GM19099 (cell line): ENCODE data around the gene ADAMTSL1.

Source experiments
- POLR2A ChIP-seq: IDR thresholded peaks from 3 replicates; pipeline ENCODE4 v1.6.1; 2011; ENCODE audit warnings: low read depth; ENCODE audit not compliant: insufficient read length; ENCODE audit errors: extremely low read depth

The ADAMTSL1 gene

DNA sequence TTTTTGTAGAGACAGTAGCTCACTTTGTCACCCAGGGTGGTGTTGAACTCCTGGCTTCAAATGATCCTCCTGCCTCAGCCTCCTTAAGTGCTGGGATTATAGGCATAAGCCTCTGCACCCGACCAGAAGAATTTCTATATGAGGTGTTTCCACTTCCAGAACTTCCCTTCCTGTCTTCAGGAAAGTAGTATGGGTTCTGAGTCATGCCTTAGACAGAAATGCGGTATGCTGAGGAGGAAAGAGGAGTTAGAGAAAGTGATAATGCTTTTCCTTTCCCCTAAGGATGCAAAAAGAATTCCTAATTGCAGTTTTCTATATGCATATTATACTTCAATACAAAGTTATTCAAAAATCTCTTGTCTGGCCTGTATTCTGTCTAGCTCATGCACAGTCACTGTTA lies 16.4 kb upstream of the ADAMTSL1 start:
- no peak for TF ChIP-seq POLR2A

DNA sequence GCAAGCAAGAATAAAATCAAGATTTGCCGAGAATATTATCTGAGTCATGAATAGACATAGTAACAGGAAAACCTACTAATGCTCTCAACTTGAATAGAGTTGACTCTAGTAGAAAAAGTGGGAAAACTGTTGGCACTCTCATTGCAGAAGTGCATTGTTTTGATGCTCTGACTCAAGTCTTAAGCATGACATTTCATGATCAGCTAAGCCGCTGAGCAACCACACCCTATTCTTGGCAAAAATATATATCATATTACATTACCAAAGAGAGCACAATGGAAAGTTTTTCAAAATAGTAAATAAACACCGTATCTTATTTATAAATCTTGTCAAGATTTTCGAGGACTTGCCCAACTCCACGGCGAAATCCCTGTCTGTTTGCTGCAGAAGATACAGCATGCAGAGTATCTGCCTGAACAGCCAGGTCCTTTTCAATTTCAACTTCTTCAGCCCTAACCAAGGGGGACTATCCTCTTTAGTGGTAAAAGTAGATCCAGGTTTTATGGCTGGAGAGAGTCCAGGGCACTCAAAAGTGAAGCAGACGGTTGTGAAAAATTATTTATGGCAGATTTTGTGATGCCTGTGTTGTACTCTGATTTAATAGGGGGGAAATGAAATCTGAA lies 13.9 kb upstream of the ADAMTSL1 start:
- TF ChIP-seq POLR2A, result no peak

DNA sequence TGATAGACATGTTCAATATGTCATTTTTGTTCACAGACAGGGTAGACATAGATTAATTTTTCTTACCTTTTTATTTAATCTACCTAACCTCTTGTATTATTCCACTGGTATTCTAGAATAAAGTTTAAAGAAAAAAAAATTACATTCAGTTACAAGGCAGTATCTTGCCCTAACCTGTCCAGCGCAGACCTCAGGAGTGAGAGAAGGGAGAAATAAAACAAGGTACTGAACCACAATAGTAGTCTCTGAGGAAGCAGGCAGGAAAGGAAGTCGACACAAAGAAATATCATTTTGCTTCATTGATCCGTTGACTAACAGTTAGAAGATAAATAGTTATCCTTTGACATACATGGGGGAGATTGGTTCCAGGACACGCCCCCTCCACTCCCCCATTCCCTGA lies 12.5 kb upstream of the ADAMTSL1 start:
- no peak for TF ChIP-seq POLR2A

DNA sequence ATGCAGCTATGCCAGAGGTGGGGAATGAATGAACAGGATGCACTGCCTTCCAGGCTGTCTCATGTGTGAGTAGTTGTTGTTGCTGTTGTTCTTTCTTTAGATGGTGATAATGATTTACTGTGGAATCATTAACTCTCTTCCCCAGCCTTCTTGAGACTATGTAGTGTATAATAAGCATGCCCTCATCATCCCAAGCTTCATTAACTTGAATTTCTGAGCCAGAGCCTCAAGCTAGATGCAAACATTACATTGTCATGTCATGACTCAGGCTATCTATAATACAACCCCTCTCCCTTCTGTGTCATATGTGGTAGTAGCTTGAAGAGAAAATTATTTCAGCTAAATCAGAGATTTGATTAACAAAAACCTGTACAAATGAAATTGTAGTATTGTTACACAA lies 10.0 kb upstream of the ADAMTSL1 start:
- no peak for TF ChIP-seq POLR2A

DNA sequence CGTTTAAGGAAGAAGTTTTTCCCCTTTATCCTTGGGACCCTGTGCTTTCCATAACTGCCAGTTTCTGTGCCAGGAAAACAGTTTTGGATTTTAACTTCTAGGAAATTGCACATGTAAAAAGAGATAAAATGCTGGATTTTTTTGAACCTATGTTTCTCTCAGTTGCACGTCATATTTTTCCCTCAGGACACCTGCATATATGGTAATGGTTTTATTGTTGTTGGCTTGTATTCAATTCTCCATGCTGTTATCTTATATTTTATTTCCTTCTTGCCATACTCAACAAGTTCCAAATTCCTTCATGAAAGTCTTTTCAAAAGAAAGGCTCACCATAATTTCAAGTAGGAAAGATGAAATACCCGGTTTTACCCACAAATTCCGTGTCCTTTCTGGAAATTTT lies 7.9 kb upstream of the ADAMTSL1 start:
- TF ChIP-seq POLR2A, result no peak

DNA sequence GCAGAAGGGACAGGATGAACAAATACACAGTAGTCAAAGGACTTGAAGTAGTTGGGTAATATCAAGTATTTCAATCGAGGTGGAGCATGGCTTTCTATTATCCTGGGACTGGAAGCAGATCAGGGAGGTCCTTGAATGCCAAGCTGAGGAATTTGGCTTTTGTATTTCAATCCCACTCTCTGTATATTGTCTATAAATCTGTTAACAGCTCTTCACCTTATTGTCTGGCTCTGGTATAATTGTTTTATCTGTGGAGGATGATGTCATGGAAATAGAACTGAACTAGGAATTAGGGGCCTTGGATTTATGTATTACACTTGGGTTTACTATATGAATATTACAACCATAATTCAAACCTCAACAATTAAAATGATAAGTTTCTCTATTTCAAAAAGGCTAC lies 6.3 kb upstream of the ADAMTSL1 start:
- no peak for TF ChIP-seq POLR2A

DNA sequence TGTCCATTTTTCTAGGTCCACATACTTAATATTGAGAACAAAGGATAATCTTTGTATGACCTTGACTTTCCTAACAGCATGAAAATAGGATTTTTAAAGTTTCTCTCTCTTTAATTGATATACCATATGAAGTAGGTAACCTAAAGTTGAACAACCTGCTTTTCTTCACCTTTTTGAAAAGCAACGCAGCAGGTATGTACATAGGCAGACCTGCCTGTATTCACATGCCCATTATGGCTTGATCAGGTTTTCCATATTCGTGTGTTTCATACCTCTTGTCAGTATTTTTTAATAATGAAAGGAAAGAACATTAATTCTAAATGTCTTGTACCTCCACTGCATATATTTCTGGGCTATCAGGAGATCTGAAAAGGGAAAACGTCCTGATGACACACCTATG lies 1.5 kb upstream of the ADAMTSL1 start:
- TF ChIP-seq POLR2A, result no peak

DNA sequence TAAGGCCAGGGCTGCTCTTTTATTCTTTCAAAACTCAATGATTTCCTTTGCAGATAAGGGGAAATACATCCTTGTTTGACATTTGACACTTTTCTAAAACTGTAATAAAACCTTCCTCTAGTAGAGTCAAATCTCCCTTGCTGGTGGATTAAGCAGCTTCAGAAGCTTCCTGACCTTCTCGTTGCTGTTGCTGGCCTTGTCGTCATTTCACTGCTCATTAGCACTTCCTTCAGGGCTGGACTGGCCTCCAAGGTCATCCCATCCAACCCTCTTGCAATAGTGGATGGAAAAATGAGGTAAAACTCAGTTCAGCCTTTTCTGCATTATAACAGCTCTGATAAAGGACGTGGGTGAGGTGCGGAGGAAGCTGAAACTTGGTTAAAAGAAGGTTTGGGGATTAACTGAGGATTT lies 1.1 kb upstream of the ADAMTSL1 start:
- TF ChIP-seq POLR2A, result no peak

DNA sequence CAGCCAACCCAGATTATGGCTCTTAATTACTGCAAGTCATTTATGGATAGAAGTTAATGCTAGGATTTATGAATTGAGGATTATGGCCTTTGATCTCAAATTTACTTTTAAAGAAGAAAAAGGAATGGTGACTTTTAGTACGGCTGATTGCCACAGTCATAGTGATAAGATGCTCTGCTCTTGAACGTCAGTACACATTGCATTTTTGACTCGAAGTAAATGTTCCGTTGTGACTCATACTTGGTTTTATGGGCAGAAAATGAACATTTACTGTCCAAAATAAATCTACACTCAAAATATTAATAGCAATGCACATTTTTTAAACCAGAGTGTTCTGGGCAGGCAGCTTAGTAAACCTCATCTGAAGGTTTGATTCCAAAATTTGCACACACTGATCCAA lies 830 bp downstream of the ADAMTSL1 start:
- TF ChIP-seq POLR2A, result no peak

DNA sequence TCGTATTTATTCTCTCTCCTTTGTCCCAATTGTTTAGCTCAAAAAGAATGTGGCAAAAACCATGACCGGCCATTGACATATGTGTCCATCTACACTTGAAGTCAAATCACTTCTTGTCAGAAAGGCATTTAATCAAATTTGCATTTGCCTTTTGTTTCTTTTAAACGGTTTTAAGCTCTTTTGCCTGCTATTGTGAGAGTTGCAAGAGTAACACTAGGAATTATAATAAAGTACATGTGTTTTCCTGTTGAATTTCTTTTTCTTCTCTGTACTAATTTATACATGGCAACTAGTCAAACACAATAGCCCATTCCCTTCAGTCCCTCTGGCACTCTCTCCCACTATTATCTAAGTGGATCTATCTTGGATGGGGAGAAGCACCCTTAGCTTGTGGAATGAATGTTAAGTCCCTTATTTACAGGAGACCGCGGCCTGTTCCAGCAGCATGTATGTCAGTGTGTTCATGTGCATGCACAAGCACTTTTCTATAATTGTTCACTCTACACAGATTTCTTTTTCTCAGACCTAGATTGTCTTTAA lies 3.2 kb downstream of the ADAMTSL1 start:
- TF ChIP-seq POLR2A, result no peak

DNA sequence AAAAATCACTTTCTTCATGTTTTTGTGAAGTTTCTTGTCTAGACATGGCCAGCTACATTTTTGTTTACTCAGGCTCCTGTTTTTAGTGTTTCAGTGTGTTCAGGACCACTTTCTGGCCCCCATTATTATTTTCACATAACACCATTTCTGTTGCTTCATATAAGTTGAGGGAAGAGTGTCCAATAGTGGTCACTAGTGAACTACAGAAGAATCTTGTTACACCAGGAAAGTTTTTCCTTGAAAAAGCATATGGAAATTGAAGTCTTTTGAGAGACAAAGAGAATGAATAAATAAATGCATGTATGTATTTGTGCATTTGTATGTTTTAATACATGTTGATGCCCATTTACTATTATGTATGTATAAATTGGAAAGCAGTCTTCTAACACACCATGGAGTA lies 3.8 kb downstream of the ADAMTSL1 start:
- TF ChIP-seq POLR2A, result no peak

DNA sequence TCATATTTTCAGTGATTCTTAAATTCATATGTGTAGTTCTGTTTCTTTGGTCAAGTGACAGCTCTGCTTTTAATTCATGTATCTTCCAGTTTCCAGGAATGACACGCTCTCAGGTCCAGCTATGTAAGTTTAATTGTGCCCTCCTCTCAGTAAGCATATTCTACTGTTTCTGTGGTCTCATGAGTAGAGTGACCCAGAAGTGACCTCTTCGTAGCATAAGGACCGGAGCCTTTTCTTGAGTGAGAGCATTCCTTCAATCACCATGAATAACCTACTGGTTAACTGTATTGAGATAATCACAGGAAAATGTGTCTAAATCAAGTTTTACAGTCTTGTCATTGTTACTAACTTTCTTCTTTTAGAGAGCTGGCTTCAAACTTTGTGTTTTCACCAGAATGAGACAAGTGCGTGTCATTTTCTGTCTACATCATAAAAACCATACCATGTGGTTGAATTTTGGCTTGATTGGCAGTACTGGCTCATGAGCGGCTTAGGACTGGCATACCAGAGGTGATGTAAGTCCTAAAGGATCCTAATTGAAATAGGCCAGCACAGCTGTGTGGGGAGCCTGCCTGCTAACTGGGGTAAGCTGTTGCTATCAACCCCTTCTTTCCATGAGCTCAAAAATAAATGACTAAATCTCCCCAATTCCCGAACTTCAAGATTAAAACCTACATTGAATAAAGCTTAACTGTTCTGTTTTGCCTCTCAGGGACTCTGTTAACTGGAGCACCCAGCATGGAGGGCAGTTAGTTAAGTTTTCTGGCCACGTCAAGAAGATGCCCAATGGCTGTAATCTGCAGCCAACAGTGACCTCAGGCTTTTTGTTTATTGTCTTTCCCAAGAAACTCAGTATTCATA lies 4.8 kb downstream of the ADAMTSL1 start:
- no peak for TF ChIP-seq POLR2A

DNA sequence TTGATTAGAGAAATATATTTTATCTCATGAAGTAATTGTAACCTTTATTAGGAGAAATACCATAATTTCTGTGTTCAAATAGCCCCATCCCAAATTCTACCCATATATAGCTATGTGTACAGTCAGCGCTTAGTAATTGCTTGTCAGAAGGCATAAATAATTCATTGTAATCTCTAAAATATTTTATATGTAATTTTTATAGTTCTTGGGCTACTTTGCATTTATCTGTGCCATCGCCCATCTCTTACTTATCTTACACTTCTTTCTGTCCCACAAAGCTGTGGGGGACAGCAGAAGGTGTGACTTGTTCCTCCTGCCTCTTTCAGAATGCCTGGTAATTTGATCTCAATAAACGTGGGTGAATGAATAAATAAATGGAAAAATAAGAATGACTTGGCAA lies 5.5 kb downstream of the ADAMTSL1 start:
- no peak for TF ChIP-seq POLR2A

DNA sequence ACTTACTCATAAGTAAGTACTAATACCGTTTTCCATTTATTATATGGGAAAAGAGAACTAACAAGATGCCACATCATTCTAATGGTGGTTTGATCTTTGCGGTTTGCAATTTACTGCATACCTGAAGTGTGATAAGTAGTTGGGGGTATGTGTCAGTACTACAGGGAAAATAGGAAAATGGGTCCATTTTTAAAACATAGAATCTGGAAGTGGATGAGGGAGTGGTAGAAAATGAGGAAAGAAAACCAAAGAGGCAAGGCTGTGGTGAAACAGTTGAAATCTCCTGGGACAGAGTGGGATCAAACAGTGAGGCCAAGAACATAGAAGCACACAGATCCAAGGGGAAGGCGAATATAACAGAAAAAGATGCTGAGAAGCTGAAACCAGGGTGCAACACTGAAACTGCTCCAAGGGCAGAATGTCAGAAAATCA lies 6.7 kb downstream of the ADAMTSL1 start:
- no peak for TF ChIP-seq POLR2A

DNA sequence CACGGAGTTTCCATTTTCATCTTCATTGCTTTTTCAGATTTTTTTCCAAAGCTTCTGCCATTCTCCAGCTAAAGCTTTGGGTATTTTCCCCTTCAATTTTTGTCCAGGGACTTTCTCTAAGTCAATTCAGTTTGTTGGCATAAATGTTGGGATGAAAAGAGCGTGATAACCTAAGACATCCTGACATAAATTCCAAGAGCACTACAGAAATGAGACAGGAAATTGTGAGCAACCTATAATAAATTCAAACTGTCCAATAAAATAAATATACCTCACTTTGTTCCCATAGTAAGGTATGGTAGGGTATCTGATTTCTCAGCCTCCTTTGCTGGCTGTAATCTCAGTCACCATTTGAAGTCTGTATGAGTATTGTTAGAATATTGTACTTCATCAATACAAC lies 8.4 kb downstream of the ADAMTSL1 start:
- TF ChIP-seq POLR2A, result no peak

DNA sequence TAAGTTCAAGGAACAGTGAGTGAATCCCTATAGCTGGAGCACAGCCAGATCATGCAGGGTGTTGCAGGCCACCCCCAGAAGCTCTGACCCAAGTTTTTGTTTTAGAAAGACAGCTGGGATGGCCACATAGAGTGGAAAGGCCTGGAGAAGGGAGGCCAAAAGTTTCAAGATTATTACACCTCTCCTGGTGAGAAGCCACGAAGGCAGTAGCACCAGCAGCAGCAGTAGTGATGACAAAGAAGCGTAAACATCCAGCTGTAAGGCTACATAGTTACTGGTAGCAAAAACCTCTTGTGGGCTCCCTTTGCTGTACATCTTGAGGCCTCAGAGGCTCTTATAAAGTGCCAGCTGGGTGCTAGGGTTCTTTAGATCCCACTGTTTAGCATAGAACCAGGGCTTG lies 11.8 kb downstream of the ADAMTSL1 start:
- TF ChIP-seq POLR2A, result no peak

DNA sequence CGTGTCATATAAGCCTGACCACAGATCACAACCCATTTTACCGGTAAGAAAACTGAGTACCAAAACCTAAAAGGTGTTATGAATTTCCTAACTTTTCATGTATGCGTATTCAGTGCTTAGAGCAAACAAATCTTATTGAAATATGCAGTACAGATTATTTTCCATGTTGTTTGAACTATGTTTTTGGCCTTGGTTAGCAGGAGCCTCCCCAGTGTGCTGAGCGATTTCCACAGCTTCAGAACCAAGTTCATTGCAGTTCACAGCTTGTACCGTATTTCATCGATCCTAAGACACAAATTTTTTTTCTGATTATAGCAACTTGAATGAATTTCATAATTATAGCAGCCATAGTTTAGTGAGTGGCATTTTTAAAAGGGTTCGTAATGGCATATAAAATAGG lies 13.7 kb downstream of the ADAMTSL1 start:
- TF ChIP-seq POLR2A, result no peak

DNA sequence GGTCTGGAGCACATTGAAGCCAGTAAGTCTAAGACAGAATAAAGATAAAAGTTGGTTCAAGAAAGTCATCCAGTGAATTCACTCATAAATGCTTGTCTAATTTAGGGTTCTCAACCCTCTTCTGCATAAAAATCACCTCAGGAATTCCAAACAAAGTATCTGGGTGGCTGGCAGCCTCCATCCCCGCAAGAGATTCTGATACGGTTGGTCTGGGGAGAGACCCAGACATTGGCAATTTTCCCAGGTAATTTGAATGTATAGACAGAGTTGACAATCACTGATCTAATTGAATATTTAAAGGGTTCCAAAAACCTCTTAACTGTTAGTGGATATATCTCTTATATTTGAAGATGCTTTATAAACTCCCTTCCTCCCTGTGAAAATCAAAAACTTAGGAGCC lies 14.9 kb downstream of the ADAMTSL1 start:
- TF ChIP-seq POLR2A, result no peak
